Right lobe of liver (tissue), 6 donors: ENCODE data around the gene CENPP. TPM values are rescaled to one million over a fixed set of nuclear protein-coding genes. Genes with fewer than 3 reads are reported as not detected.
A peak's percentile ranks its signal among the peaks of the same experiment; 100 is the strongest.

Experiments
- ATAC-seq, 4 donors: fragments of 200-7000 bp; cut with Tn5 transposase; one replicate each; pipeline ENCODE4 v1.9.1; 2020; ENCODE audit warnings: mild to moderate bottlenecking in 4 of 4, moderate library complexity in 4 of 4
- DNase-seq, 3 donors: peaks; one replicate each; pipeline ENCODE4 v3.0.0-alpha.2; 2020
- H3K27ac ChIP-seq, 3 donors: fragments of 200-600 bp; one replicate each; pipeline ENCODE4 v1.8.0; 2022
- H3K27me3 ChIP-seq, 2 donors: fragments of 200-600 bp; one replicate each; pipeline ENCODE4 v1.8.0; 2022
- H3K36me3 ChIP-seq, 4 donors: fragments of 200-600 bp; sonication (generic) in 1 of 4; one replicate each; pipeline versions ENCODE4 v1.5.1 to v1.8.0; 2017 to 2022; ENCODE audit warnings: control low read depth in 1 of 4
- H3K4me1 ChIP-seq, 4 donors: fragments of 200-600 bp; sonication (generic) in 1 of 4; one replicate each; pipeline versions ENCODE4 v1.5.1 to v1.8.0; 2017 to 2022; ENCODE audit warnings: control low read depth in 1 of 4
- H3K4me3 ChIP-seq, 3 donors: fragments of 200-600 bp; one replicate each; pipeline ENCODE4 v1.8.0; 2022
- H3K9me3 ChIP-seq, 4 donors: fragments of 200-600 bp; sonication (generic) in 1 of 4; one replicate each; pipeline versions ENCODE4 v1.5.1 to v1.8.0; 2017 to 2022; ENCODE audit warnings: control low read depth in 1 of 4
- CTCF ChIP-seq, 4 donors: fragments of 200-600 bp in 3 of 4; fragments of 450-650 bp in 1 of 4; IDR thresholded peaks; one replicate each; pipeline versions ENCODE4 v1.5.1 to v1.8.0; 2016 to 2022; ENCODE audit warnings: antibody characterized with exemption in 4 of 4, mild to moderate bottlenecking in 2 of 4
- POLR2A ChIP-seq: fragments of 450-650 bp; IDR thresholded peaks from one replicate; pipeline ENCODE4 v1.6.1; 2017; ENCODE audit warnings: antibody characterized with exemption, mild to moderate bottlenecking
- WGBS: methylation state at CpG from one replicate; pipeline ENCODE4 v1.1.6; 2018; ENCODE audit warnings: low coverage, low lambda C conversion rate; ENCODE audit not compliant: insufficient coverage; ENCODE audit errors: missing lambda C conversion rate; 5-methylcytosine and 5-hydroxymethylcytosine counted together
- intact Hi-C, 2 donors: fragments of 100-400 bp; cut with DNase I; formaldehyde crosslinking; loops; one replicate each; pipeline versions ENCODE4 v1.11.2 to v1.14.1; 2022
- total RNA-seq, 6 experiments: library from RNA; depleted of rRNA in 2 of 6; stranded (reverse); fragments of >200 nt in 2 of 6; fragmentation: NEBNext Ultra II Directional in 3 of 6; extraction: Animal tissue kit (Norgen Biotek cat#: 25700) in 3 of 6; gene quantifications; one replicate each; pipeline versions ENCODE4 v1.1.0 to v1.2.4, GENCODE V29; 2016 to 2023
- donor health status: DM: no; HTN: yes; CAD: no.
- donor health status: DM: no; HTN: no; CAD: no.
- donor health status: DM: no; HTN: no; CAD: no.
- donor health status: DM: no; HTN: yes; CAD: no.
- donor health status: DM: no; HTN: yes; CAD: no.

The CENPP gene
- total RNA-seq, 6 experiments from 2014 or later, result 1.0 to 3.7 (median 1.5) TPM

- 73% methylated on average over 5 of the region's 5 CpGs for WGBS
- intact Hi-C loops, result no loop called here
- no peak overlapping the region for H3K27ac ChIP-seq
- no peaks in the 10 kb centered on the region for H3K9me3 ChIP-seq
- peaks cover 0 to 5% (median 0%) of the 10 kb centered on the region in 4 donors for H3K4me1 ChIP-seq
- no peak for DNase-seq
- no peak for ATAC-seq
- H3K36me3 ChIP-seq, result no peaks in the 10 kb centered on the region
- no peaks in the 10 kb centered on the region for H3K27me3 ChIP-seq
- no peak for TF ChIP-seq CTCF (IDR thresholded peaks at IDR 0.05)
- TF ChIP-seq POLR2A, result no peak
- H3K4me3 ChIP-seq, result no peak overlapping the region
Measured at GRCh38 chr9:92603990-92604389, 278.2 kb downstream of the CENPP start.

- Histone ChIP-seq H3K4me3 (no peak overlapping the region), H3K9me3 (no peaks in the 10 kb centered on the region), H3K27ac (no peak overlapping the region), H3K36me3 (no peaks in the 10 kb centered on the region), H3K27me3 (no peaks in the 10 kb centered on the region), H3K4me1 (peaks cover 0 to 5% (median 0%) of the 10 kb centered on the region in 4 donors)
- no peak for DNase-seq
- TF ChIP-seq POLR2A (no peak), CTCF (IDR thresholded peaks at IDR 0.05) (no peak)
- WGBS, result 79% methylated on average over 5 of the region's 5 CpGs
- intact Hi-C loops, result no loop called here
- no peak for ATAC-seq
Measured at GRCh38 chr9:92605224-92605623, 279.5 kb downstream of the CENPP start.

GRCh38 chr9:92607088-92607487, 281.3 kb downstream of the CENPP start:
- intact Hi-C loops, result no loop called here
- no peaks in the 10 kb centered on the region for H3K36me3 ChIP-seq
- DNase-seq (no peak), ATAC-seq (peak in 3 of 4 donors; percentile 21 to 71 (median 43))
- TF ChIP-seq POLR2A, result no peak
- TF ChIP-seq CTCF (IDR thresholded peaks at IDR 0.05), result no peak
- 0% methylated on average over 2 of the region's 2 CpGs for WGBS
- H3K27ac ChIP-seq, result no peak overlapping the region
- peaks cover 0 to 5% (median 0%) of the 10 kb centered on the region in 4 donors for H3K4me1 ChIP-seq
- no peaks in the 10 kb centered on the region for H3K27me3 ChIP-seq
- H3K4me3 ChIP-seq, result no peak overlapping the region
- H3K9me3 ChIP-seq, result no peaks in the 10 kb centered on the region

GRCh38 chr9:92607773-92608172, 282.0 kb downstream of the CENPP start:
- ATAC-seq (peak in 1 of 4 donors; percentile 43), DNase-seq (no peak)
- H3K27ac ChIP-seq, result no peak overlapping the region
- no peaks in the 10 kb centered on the region for H3K9me3 ChIP-seq
- H3K4me1 ChIP-seq, result peaks cover 0 to 5% (median 0%) of the 10 kb centered on the region in 4 donors
- no peak overlapping the region for H3K4me3 ChIP-seq
- H3K36me3 ChIP-seq, result peaks cover 0 to under 1% (median 0%) of the 10 kb centered on the region in 4 donors
- 100% methylated on average over 1 of the region's 4 CpGs for WGBS
- intact Hi-C loops, result no loop called here
- TF ChIP-seq CTCF (IDR thresholded peaks at IDR 0.05), result no peak
- TF ChIP-seq POLR2A, result no peak
- H3K27me3 ChIP-seq, result no peaks in the 10 kb centered on the region
